ENCODE data around the gene FNDC3B. TPM values are rescaled to one million over a fixed set of nuclear protein-coding genes. Genes with fewer than 3 reads are reported as not detected.
A peak's percentile ranks its signal among the peaks of the same experiment; 100 is the strongest.
"Not testable (repeated sequence)": the region's sequence is repeated elsewhere in the genome, so short reads cannot be mapped to it uniquely, and the experiment has no call there.

Gene FNDC3B
- 10 to 100 TPM in 11 of 12 donors, not detected in 1; 35.7 to 87.3 (median 64.8) TPM for polyA plus RNA-seq (ENCODE audit: insufficient read length in 12 of 12)
- long read RNA-seq, donor 1, full-length matches to known transcripts, result 2 of 12 reads
- long read RNA-seq, donor 1, partial matches to known transcripts, result 10 of 12 reads
- long read RNA-seq, donor 1, other reads (novel, unspliced or antisense), result 0 of 12 reads
- long read RNA-seq, donor 2, full-length matches to known transcripts, result 6 of 34 reads
- long read RNA-seq, donor 2, partial matches to known transcripts, result 28 of 34 reads
- long read RNA-seq, donor 2, other reads (novel, unspliced or antisense), result 0 of 34 reads
- long read RNA-seq, donor 3, full-length matches to known transcripts, result 2 of 9 reads
- long read RNA-seq, donor 3, partial matches to known transcripts, result 7 of 9 reads
- long read RNA-seq, donor 3, other reads (novel, unspliced or antisense), result 0 of 9 reads
- long read RNA-seq, donor 4, full-length matches to known transcripts, result 2 of 2 reads
- long read RNA-seq, donor 4, partial matches to known transcripts, result 0 of 2 reads
- long read RNA-seq, donor 4, other reads (novel, unspliced or antisense), result 0 of 2 reads
- long read RNA-seq, donor 5, full-length matches to known transcripts, result 4 of 26 reads
- long read RNA-seq, donor 5, partial matches to known transcripts, result 22 of 26 reads
- long read RNA-seq, donor 5, other reads (novel, unspliced or antisense), result 0 of 26 reads
- long read RNA-seq, donor 6, full-length matches to known transcripts, result 1 of 1 reads
- long read RNA-seq, donor 6, partial matches to known transcripts, result 0 of 1 reads
- long read RNA-seq, donor 6, other reads (novel, unspliced or antisense), result 0 of 1 reads
- long read RNA-seq, donor 7, full-length matches to known transcripts, result 1 of 6 reads
- long read RNA-seq, donor 7, partial matches to known transcripts, result 5 of 6 reads
- long read RNA-seq, donor 7, other reads (novel, unspliced or antisense), result 0 of 6 reads
- long read RNA-seq, donor 8, full-length matches to known transcripts, result 10 of 25 reads
- long read RNA-seq, donor 8, partial matches to known transcripts, result 15 of 25 reads
- long read RNA-seq, donor 8, other reads (novel, unspliced or antisense), result 0 of 25 reads
- long read RNA-seq, donor 9, full-length matches to known transcripts, result 2 of 7 reads
- long read RNA-seq, donor 9, partial matches to known transcripts, result 5 of 7 reads
- long read RNA-seq, donor 9, other reads (novel, unspliced or antisense), result 0 of 7 reads
- long read RNA-seq, donor 10, full-length matches to known transcripts, result 2 of 50 reads
- long read RNA-seq, donor 10, partial matches to known transcripts, result 48 of 50 reads
- long read RNA-seq, donor 10, other reads (novel, unspliced or antisense), result 0 of 50 reads
- long read RNA-seq, donor 11, full-length matches to known transcripts, result 2 of 21 reads
- long read RNA-seq, donor 11, partial matches to known transcripts, result 19 of 21 reads
- long read RNA-seq, donor 11, other reads (novel, unspliced or antisense), result 0 of 21 reads

- DNase-seq, result peak; percentile 95
These were observed at the start of gene FNDC3B for GRCh38 chr3:172039436-172040077. Gene FNDC3B (plus strand): TSS chr3:172039578. CDS start chr3:172112480, 72,902 bp downstream.

- not testable (repeated sequence) for DNase-seq
These were observed 49.1 kb upstream of the FNDC3B start for GRCh38 chr3:171990239-171990638.

GRCh38 chr3:171991166-171991565 is 48.2 kb upstream of the FNDC3B start:
- no peak for DNase-seq

GRCh38 chr3:171994646-171995428 is 44.5 kb upstream of the FNDC3B start:
- peak; percentile 52 for DNase-seq

GRCh38 chr3:171995486-171995885 is 43.9 kb upstream of the FNDC3B start:
- DNase-seq, result no peak

GRCh38 chr3:171996178-171996817 is 43.1 kb upstream of the FNDC3B start:
- no peak for DNase-seq

GRCh38 chr3:171998731-171999130 is 40.6 kb upstream of the FNDC3B start:
- DNase-seq, result not testable (repeated sequence)

- not testable (repeated sequence) for DNase-seq
These were observed 37.8 kb upstream of the FNDC3B start for GRCh38 chr3:172001616-172002015.

GRCh38 chr3:172002512-172003078 is 36.8 kb upstream of the FNDC3B start:
- no peak for DNase-seq

- no peak for DNase-seq
These were observed 36.2 kb upstream of the FNDC3B start for GRCh38 chr3:172003146-172003545.

- DNase-seq, result no peak
These were observed 32.4 kb upstream of the FNDC3B start for GRCh38 chr3:172007065-172007370.

- DNase-seq, result no peak
These were observed 29.6 kb upstream of the FNDC3B start for GRCh38 chr3:172009803-172010202.

GRCh38 chr3:172012775-172013174 is 26.6 kb upstream of the FNDC3B start:
- no peak for DNase-seq

GRCh38 chr3:172014145-172014544 is 25.2 kb upstream of the FNDC3B start:
- no peak for DNase-seq

- no peak for DNase-seq
These were observed 21.0 kb upstream of the FNDC3B start for GRCh38 chr3:172018364-172018763.

- DNase-seq, result no peak
These were observed 18.6 kb upstream of the FNDC3B start for GRCh38 chr3:172020763-172021162.

- no peak for DNase-seq
These were observed 18.2 kb upstream of the FNDC3B start for GRCh38 chr3:172021164-172021563.

- no peak for DNase-seq
These were observed 17.5 kb upstream of the FNDC3B start for GRCh38 chr3:172021859-172022258.

GRCh38 chr3:172023915-172024314 is 15.5 kb upstream of the FNDC3B start:
- no peak for DNase-seq
